Measurements from ENCODE around the gene SDS.

The SDS gene

DNA sequence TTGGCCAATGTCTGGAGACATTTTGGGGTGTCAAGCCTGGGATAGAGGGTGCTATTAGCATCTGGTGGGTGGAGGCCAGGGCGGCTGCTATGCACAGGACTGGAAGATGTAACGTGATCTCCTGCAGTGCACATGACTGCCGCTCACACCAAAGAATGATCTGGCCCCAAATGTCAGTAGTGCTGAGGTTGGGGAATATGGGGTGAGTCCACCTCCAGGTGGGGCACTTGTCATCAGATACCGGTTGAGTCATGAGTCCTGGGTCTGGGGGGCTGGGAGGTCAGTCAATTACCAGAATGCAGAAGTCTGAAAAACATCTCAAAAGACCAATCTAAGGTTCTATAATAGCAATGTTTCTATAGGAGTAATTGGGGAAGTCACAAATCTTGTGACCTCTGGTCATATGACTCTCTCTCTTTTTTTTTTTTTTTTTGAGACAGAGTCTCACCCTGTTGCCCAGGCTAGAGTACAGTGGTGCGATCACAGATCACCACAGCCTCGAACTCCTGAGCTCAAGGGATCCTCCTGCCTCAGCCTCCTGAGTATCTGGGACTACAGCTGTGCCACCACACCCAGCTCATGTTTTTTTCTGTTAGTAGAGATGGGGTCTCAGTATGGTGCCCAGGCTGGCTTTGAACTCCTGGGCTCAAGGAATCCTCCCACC is 12.5 kb upstream of the SDS start:
- TF ChIP-seq CREB1 (IDR thresholded peaks at IDR 0.05; ENCODE audit: low read depth) (no peak), TCF12 (IDR thresholded peaks at IDR 0.05; ENCODE audit: low read depth) (no peak), EGR1 (IDR thresholded peaks at IDR 0.05) (no peak), CEBPB (IDR thresholded peaks at IDR 0.05) (no peak), NFIC (IDR thresholded peaks at IDR 0.05) (no peak), ZBTB7A (IDR thresholded peaks at IDR 0.05; ENCODE audit: low read depth) (no peak)
- TF ChIP-seq, protein P1, sequence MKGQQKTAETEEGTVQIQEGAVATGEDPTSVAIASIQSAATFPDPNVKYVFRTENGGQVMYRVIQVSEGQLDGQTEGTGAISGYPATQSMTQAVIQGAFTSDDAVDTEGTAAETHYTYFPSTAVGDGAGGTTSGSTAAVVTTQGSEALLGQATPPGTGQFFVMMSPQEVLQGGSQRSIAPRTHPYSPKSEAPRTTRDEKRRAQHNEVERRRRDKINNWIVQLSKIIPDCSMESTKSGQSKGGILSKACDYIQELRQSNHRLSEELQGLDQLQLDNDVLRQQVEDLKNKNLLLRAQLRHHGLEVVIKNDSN (IDR thresholded peaks at IDR 0.05), result peak; percentile 35

DNA sequence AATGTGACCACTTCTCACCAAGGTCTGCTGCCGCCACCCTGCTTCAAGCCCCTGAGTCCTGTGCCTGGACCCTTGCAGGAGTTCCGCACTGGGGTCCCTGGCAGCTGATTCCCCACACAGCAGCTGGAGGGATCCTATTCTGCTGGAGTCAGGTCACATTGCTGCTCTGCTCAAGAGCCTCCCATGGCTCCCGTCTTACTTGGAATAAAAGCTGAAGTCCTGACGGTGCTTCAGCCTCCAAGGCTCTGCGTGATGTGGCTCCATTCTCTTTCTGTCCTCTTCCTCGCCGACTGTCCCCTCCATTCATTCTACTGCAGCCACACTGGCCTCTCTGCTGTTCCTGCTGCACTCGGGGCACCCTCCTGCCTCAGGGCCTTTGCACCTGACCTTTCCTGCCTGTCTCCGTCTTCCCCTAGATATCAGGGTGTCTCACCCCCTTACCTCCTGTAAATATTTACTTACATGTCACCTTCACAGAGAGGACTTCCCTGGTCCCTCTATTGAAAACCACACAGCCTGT is 10.9 kb upstream of the SDS start:
- TF ChIP-seq TEAD4 (IDR thresholded peaks at IDR 0.05) (no peak), NFIC (IDR thresholded peaks at IDR 0.05) (no peak), TCF12 (IDR thresholded peaks at IDR 0.05; ENCODE audit: low read depth) (no peak), TAF1 (IDR thresholded peaks at IDR 0.05; ENCODE audit: low read depth) (no peak), YY1 (IDR thresholded peaks at IDR 0.05; ENCODE audit: low read depth) (no peak), FOXM1 (IDR thresholded peaks at IDR 0.05; ENCODE audit: borderline replicate concordance, low read depth) (no peak), EP300 (IDR thresholded peaks at IDR 0.05; ENCODE audit: borderline replicate concordance) (no peak), ZBTB7A (IDR thresholded peaks at IDR 0.05; ENCODE audit: low read depth) (no peak), CREB1 (IDR thresholded peaks at IDR 0.05; ENCODE audit: low read depth) (no peak), EGR1 (IDR thresholded peaks at IDR 0.05) (no peak), CEBPB (IDR thresholded peaks at IDR 0.05) (no peak), RAD21 (IDR thresholded peaks at IDR 0.05; ENCODE audit: low read depth) (no peak)
- TF ChIP-seq, protein P1 (IDR thresholded peaks at IDR 0.05), result no peak
- TF ChIP-seq, protein P2, sequence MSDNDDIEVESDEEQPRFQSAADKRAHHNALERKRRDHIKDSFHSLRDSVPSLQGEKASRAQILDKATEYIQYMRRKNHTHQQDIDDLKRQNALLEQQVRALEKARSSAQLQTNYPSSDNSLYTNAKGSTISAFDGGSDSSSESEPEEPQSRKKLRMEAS (IDR thresholded peaks at IDR 0.05), result no peak
- TF ChIP-seq, protein P3, sequence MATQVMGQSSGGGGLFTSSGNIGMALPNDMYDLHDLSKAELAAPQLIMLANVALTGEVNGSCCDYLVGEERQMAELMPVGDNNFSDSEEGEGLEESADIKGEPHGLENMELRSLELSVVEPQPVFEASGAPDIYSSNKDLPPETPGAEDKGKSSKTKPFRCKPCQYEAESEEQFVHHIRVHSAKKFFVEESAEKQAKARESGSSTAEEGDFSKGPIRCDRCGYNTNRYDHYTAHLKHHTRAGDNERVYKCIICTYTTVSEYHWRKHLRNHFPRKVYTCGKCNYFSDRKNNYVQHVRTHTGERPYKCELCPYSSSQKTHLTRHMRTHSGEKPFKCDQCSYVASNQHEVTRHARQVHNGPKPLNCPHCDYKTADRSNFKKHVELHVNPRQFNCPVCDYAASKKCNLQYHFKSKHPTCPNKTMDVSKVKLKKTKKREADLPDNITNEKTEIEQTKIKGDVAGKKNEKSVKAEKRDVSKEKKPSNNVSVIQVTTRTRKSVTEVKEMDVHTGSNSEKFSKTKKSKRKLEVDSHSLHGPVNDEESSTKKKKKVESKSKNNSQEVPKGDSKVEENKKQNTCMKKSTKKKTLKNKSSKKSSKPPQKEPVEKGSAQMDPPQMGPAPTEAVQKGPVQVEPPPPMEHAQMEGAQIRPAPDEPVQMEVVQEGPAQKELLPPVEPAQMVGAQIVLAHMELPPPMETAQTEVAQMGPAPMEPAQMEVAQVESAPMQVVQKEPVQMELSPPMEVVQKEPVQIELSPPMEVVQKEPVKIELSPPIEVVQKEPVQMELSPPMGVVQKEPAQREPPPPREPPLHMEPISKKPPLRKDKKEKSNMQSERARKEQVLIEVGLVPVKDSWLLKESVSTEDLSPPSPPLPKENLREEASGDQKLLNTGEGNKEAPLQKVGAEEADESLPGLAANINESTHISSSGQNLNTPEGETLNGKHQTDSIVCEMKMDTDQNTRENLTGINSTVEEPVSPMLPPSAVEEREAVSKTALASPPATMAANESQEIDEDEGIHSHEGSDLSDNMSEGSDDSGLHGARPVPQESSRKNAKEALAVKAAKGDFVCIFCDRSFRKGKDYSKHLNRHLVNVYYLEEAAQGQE (IDR thresholded peaks at IDR 0.05; ENCODE audit: low read depth), result no peak

DNA sequence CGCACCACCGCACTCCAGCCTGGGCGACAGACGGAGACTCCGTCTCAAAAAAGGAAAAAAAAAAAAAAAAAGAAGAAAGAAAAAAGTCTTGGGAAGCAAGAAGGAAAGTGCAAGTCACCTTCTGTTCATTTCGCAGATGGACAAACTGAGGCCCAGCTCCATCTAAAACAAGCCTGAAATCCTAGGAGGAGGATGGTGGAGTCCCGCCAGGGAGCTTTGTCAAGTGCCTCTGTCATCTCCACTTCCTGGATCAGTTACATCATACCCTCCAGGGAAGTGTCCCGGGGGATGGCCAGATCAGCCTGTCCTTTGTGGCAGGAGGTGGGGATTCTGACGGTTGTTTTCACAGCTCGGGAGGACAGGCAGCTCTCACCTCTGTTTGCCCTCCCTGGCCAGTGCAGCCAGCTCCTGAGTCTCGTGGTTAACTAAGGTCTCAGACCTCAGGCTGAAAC is 9.8 kb upstream of the SDS start:
- TF ChIP-seq TEAD4 (IDR thresholded peaks at IDR 0.05) (no peak), NFIC (IDR thresholded peaks at IDR 0.05) (no peak), FOXM1 (IDR thresholded peaks at IDR 0.05; ENCODE audit: borderline replicate concordance, low read depth) (no peak), ZBTB7A (IDR thresholded peaks at IDR 0.05; ENCODE audit: low read depth) (no peak), CREB1 (IDR thresholded peaks at IDR 0.05; ENCODE audit: low read depth) (no peak)
- TF ChIP-seq, protein P3 (IDR thresholded peaks at IDR 0.05; ENCODE audit: low read depth), result no peak
- TF ChIP-seq, protein P2 (IDR thresholded peaks at IDR 0.05), result no peak

DNA sequence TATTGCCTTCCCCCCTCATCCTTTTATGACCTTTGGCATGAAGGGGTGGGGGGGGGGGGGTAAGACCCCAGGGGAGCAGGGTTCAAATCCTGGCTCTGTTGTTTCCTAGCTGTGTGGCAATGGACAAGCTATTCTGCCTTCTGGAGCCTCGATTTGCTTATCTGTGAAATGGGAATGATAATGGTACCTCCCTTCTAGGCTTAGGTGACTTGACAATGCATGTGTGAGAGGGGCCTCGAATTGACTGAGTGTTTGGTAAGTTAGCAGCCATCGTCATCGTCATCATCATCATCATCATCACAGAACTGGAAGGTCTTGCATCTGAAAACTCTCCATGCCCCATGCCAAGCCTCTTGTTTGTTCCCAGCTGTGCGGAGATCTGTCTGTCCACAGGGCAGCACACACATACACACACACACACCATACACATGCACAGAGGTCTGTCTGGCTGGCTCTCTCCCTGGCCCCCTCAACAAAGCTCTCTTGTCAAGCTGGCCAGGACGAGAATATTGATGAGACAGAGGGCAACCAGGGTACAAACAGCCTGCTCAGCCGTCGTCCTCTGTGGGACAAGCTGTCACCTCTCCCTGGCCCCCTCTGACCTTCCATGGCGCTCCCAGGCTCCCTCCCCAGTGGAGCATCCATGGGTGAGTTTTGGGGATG is 5.9 kb upstream of the SDS start:
- TF ChIP-seq CEBPB (IDR thresholded peaks at IDR 0.05) (no peak), EGR1 (IDR thresholded peaks at IDR 0.05) (no peak), TCF12 (IDR thresholded peaks at IDR 0.05; ENCODE audit: low read depth) (no peak), ZBTB7A (IDR thresholded peaks at IDR 0.05; ENCODE audit: low read depth) (no peak), FOXM1 (IDR thresholded peaks at IDR 0.05; ENCODE audit: borderline replicate concordance, low read depth) (no peak), EP300 (IDR thresholded peaks at IDR 0.05; ENCODE audit: borderline replicate concordance) (no peak)
- TF ChIP-seq, protein P1 (IDR thresholded peaks at IDR 0.05), result no peak

DNA sequence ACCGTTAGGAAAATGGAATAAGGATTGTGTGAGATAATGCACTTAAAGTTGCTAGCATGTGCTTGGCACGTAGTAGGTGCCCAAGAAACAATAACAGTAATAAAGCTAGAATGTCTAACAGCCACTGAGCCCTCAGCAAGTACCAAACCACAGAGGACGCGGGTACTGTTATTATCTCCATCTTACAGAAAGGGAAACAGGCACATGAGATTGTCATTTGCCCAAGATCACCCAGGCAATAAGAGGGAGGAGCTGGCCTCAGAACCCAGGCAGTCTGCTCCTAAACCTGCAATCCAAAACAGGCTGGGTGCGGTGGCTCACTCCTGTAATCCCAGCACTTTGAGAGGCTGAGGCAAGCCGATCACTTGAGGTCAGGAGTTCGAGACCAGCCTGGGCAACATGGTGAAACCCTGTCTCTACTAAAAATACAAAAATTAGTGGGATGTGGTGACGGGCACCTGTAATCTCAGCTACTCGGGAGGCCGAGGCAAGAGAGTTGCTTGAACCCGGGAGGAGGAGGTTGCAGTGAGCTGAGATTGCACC is 5.1 kb upstream of the SDS start:
- no peak for TF ChIP-seq EP300 (IDR thresholded peaks at IDR 0.05; ENCODE audit: borderline replicate concordance)
- TF ChIP-seq EGR1 (IDR thresholded peaks at IDR 0.05), result no peak
- no peak for TF ChIP-seq TAF1 (IDR thresholded peaks at IDR 0.05; ENCODE audit: low read depth)
- TF ChIP-seq, protein P3 (IDR thresholded peaks at IDR 0.05; ENCODE audit: low read depth), result no peak
- TF ChIP-seq NFIC (IDR thresholded peaks at IDR 0.05), result no peak
- no peak for TF ChIP-seq ZBTB7A (IDR thresholded peaks at IDR 0.05; ENCODE audit: low read depth)
- TF ChIP-seq, protein P2 (IDR thresholded peaks at IDR 0.05), result no peak
- TF ChIP-seq YY1 (IDR thresholded peaks at IDR 0.05; ENCODE audit: low read depth), result no peak
- TF ChIP-seq, protein P1 (IDR thresholded peaks at IDR 0.05), result no peak
- TF ChIP-seq TEAD4 (IDR thresholded peaks at IDR 0.05), result no peak
- TF ChIP-seq CREB1 (IDR thresholded peaks at IDR 0.05; ENCODE audit: low read depth), result no peak
- TF ChIP-seq TCF12 (IDR thresholded peaks at IDR 0.05; ENCODE audit: low read depth), result no peak
- no peak for TF ChIP-seq RAD21 (IDR thresholded peaks at IDR 0.05; ENCODE audit: low read depth)
- no peak for TF ChIP-seq CEBPB (IDR thresholded peaks at IDR 0.05)
- TF ChIP-seq FOXM1 (IDR thresholded peaks at IDR 0.05; ENCODE audit: borderline replicate concordance, low read depth), result no peak
